Lung (tissue), 12 donors: ENCODE data around the gene SH3TC1. TPM values are rescaled to one million over a fixed set of nuclear protein-coding genes. Genes with fewer than 3 reads are reported as not detected.

Source experiments
- ATAC-seq: fragments of 200-7000 bp; cut with Tn5 transposase; one replicate; pipeline ENCODE4 v1.9.1; 2020; ENCODE audit warnings: moderate number of reproducible peaks; ENCODE audit not compliant: insufficient read depth, low FRiP score
- DNase-seq, 3 donors: peaks; one replicate each; pipeline ENCODE4 v3.0.0-alpha.2; 2013 to 2017
- H3K27ac ChIP-seq, 2 donors: one replicate each; pipeline ENCODE4 v1.5.1; 2013; ENCODE audit warnings: mild to moderate bottlenecking in 2 of 2, moderate library complexity in 2 of 2, control low read depth in 1 of 2, inconsistent platforms in 1 of 2, low read depth in 1 of 2, low read length in 1 of 2
- H3K27me3 ChIP-seq, 3 donors: one replicate each; pipeline ENCODE4 v1.5.1; 2013; ENCODE audit warnings: low read length in 2 of 3; ENCODE audit not compliant: control insufficient read depth in 3 of 3, insufficient read depth in 3 of 3
- H3K36me3 ChIP-seq, 4 donors: one replicate each; pipeline ENCODE4 v1.5.1; 2013; ENCODE audit warnings: low read length in 4 of 4, mild to moderate bottlenecking in 1 of 4, moderate library complexity in 1 of 4; ENCODE audit not compliant: control insufficient read depth in 4 of 4, insufficient read depth in 4 of 4
- H3K4me1 ChIP-seq, 5 donors: one replicate each; pipeline ENCODE4 v1.5.1; 2013; ENCODE audit warnings: low read length in 5 of 5, mild to moderate bottlenecking in 2 of 5, moderate library complexity in 1 of 5; ENCODE audit not compliant: control insufficient read depth in 5 of 5, insufficient read depth in 5 of 5
- H3K4me3 ChIP-seq: one replicate; pipeline ENCODE4 v1.5.1; 2013; ENCODE audit warnings: mild to moderate bottlenecking, control low read depth, moderate library complexity
- H3K9ac ChIP-seq, 2 donors: one replicate each; pipeline ENCODE4 v1.5.1; 2013; ENCODE audit warnings: low read length in 2 of 2, control low read depth in 1 of 2; ENCODE audit not compliant: insufficient read depth in 1 of 2
- H3K9me3 ChIP-seq, 4 donors: one replicate each; pipeline ENCODE4 v1.5.1; 2013; ENCODE audit warnings: low read length in 3 of 4, mild to moderate bottlenecking in 1 of 4, moderate library complexity in 1 of 4; ENCODE audit not compliant: control insufficient read depth in 4 of 4, insufficient read depth in 3 of 4
- WGBS, 2 donors: extraction: QIAGEN DNeasy Blood & Tissue Kit; methylation state at CpG; one replicate each; pipeline ENCODE4 v1.1.7; 2013; 5-methylcytosine and 5-hydroxymethylcytosine counted together
- polyA plus RNA-seq, 2 donors: library from polyadenylated mRNA; stranded (reverse); fragments of 200-250 nt; gene quantifications; one replicate each; pipeline ENCODE4 v1.2.1, GENCODE V29; 2013
- total RNA-seq, 2 donors: library from RNA; depleted of rRNA in 1 of 2; stranded (reverse); fragments of >200 nt in 1 of 2; gene quantifications; one replicate each; pipeline ENCODE4 v1.2.1, GENCODE V29; 2014 to 2021
- TF ChIP-seq, protein P1 (sequence below): IDR thresholded peaks from 2 replicates; pipeline ENCODE4 v1.5.1; 2012; ENCODE audit warnings: mild to moderate bottlenecking; ENCODE audit errors: control extremely low read depth, extremely low read depth
- donor health status: control.
- donor health status: control.
- donor health status: Bipolar disorder and iron deficiency.
- donor health status: healthy.
- donor health status: DM: yes; HTN: yes; CAD: no.

The SH3TC1 gene
- total and polyA plus RNA-seq, 4 donors, result 21.4 to 67.3 (median 38.1) TPM

DNA sequence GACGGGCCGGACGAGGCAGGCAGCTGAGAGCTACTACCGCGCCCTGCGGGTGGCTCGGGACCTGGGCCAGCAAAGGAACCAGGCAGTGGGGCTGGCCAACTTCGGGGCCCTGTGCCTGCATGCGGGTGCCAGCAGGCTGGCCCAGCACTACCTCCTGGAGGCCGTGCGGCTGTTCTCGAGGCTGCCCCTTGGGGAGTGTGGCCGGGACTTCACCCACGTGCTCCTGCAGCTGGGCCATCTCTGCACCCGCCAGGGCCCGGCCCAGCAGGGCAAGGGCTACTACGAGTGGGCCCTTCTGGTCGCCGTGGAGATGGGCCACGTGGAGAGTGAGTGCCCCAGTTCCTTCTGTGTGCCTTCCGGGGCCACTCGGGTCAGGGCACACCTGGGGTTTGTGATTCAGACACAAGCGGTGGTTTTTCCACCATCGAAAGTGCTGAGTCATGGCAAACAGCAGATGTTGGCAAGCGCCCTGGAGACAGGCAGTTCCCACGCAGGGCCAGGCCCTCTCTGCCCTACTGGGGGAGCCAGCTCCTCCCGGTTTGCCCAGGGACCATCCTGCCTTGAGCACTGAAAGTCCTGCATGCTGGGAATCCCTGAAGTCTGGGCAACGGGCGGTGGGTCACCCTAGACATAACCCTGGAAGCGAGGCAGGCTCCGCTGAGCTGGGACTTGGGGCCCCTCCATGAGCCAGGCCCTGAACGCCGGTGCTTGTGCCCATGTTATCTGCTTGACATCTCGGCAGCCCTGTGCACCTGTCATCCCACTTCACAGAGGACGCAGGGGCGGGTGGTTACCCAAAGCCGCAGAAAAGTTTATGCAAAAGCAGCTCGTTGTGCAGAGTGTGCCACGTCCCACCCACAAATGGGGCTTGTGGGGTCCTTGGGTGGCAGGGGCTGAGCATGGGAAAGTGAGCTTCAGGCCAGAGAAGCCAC is 29.5 kb downstream of the SH3TC1 start:
- DNase-seq (peak; percentile 29 to 51 (median 42)), ATAC-seq (peak; percentile 84)
- peaks cover 0 to 17% (median 9%) of the 10 kb centered on the region in 5 donors for H3K4me1 ChIP-seq
- H3K9me3 ChIP-seq, result no peaks in the 10 kb centered on the region
- 53% methylated on average over 38 to 39 of the region's 39 CpGs for WGBS, 2 donors
- no peak overlapping the region for H3K9ac ChIP-seq
- H3K27me3 ChIP-seq, result no peaks in the 10 kb centered on the region
- H3K27ac ChIP-seq, result no peak overlapping the region
- TF ChIP-seq, protein P1, sequence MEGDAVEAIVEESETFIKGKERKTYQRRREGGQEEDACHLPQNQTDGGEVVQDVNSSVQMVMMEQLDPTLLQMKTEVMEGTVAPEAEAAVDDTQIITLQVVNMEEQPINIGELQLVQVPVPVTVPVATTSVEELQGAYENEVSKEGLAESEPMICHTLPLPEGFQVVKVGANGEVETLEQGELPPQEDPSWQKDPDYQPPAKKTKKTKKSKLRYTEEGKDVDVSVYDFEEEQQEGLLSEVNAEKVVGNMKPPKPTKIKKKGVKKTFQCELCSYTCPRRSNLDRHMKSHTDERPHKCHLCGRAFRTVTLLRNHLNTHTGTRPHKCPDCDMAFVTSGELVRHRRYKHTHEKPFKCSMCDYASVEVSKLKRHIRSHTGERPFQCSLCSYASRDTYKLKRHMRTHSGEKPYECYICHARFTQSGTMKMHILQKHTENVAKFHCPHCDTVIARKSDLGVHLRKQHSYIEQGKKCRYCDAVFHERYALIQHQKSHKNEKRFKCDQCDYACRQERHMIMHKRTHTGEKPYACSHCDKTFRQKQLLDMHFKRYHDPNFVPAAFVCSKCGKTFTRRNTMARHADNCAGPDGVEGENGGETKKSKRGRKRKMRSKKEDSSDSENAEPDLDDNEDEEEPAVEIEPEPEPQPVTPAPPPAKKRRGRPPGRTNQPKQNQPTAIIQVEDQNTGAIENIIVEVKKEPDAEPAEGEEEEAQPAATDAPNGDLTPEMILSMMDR, result no peak
- H3K4me3 ChIP-seq, result no peak overlapping the region
- H3K36me3 ChIP-seq, result peaks cover 0 to 55% (median 8%) of the 10 kb centered on the region in 4 donors

DNA sequence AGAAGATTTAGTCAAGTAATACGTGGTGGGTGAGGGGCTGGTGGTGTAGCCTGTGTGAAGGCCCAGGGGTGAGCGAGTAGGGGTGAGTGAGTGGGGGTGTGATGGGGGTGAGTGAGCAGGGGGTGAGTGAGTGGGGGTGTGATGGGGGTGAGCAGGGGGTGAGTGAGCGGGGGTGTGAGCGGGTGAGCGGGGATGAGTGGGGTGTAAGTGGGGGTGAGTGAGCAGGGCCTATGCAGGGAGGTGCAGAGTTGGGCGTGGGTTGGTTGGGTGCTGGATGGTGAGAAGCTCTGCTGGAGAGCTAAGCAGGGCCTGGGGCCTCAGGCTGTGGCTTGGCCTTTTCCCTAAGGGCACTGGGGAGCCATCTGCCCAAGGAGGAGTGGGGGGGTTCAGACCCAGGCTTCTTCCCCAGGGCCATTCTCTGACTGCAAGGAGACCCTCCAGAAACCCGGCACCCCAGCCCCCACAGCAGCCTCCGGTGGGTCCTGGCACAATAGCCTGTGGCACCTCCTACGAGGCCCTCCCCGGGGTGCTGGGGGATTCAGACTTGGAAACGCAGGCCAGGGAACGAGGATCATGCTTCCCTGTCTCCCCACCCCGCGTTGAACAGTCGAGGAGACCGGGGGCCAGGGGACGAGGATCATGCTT is 30.4 kb downstream of the SH3TC1 start:
- DNase-seq (no peak), ATAC-seq (no peak)
- Histone ChIP-seq H3K9ac (no peak overlapping the region), H3K36me3 (peaks cover 0 to 55% (median 13%) of the 10 kb centered on the region in 4 donors), H3K4me1 (peaks cover 0 to 17% (median 9%) of the 10 kb centered on the region in 5 donors), H3K27me3 (no peaks in the 10 kb centered on the region), H3K4me3 (no peak overlapping the region), H3K27ac (no peak overlapping the region), H3K9me3 (no peaks in the 10 kb centered on the region)
- TF ChIP-seq, protein P1, result no peak
- 95% methylated on average over 17 of the region's 17 CpGs for WGBS, 2 donors

DNA sequence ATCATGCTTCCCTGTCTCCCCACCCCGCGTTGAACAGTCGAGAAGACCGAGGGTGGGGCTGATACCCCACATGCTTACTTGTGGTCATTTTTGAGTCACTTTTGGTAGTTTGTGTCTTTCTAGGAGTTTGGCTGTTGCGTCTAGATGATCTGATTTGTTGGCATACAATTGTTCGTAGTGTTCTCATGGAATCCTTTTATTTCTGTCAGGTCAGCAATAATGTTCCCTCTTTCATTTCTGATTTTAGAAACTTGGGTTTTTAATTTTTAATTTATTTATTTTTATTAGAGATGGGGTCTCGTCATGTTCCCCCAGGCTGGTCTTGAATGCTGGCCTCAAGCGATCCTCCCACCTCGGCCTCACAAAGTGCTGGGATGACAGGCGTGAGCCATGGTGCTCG is 30.9 kb downstream of the SH3TC1 start:
- WGBS, 2 donors, result 95 to 96% methylated on average over 11 of the region's 11 CpGs
- ATAC-seq, result no peak
- Histone ChIP-seq H3K4me1 (peaks cover 0 to 17% (median 9%) of the 10 kb centered on the region in 5 donors), H3K9ac (no peak overlapping the region), H3K4me3 (no peak overlapping the region), H3K9me3 (no peaks in the 10 kb centered on the region), H3K36me3 (peaks cover 0 to 54% (median 13%) of the 10 kb centered on the region in 4 donors), H3K27ac (no peak overlapping the region), H3K27me3 (no peaks in the 10 kb centered on the region)
- TF ChIP-seq, protein P1, result no peak
- DNase-seq, result no peak
